Glomerular visceral epithelial cell (primary cell): ENCODE results near the gene CYP27B1.
"Not testable (repeated sequence)": the region's sequence is repeated elsewhere in the genome, so short reads cannot be mapped to it uniquely, and the experiment has no call there.

Source experiments
- DNase-seq: peaks from one replicate; pipeline ENCODE4 v3.0.0-alpha.2; 2016; ENCODE audit errors: extremely low spot score

The CYP27B1 gene

DNA sequence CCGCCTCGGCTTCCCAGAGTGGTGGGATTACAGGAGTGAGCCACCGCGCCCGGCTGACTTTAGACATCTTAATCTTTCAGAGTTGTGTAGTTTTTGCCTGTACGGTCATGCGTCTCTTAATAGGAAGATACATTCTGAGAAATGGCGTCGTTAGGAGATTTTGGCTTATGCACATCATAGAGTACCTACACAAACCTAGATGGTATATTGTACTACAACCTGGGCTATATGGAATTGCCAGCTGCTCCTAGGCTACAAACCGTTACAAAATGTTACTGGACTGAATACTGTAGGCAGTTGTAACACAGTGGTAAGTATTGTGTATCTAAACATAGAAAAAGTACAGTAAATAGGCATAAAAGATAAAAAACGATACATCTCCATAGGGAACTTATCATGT lies 17.0 kb upstream of the CYP27B1 start:
- no peak for DNase-seq

DNA sequence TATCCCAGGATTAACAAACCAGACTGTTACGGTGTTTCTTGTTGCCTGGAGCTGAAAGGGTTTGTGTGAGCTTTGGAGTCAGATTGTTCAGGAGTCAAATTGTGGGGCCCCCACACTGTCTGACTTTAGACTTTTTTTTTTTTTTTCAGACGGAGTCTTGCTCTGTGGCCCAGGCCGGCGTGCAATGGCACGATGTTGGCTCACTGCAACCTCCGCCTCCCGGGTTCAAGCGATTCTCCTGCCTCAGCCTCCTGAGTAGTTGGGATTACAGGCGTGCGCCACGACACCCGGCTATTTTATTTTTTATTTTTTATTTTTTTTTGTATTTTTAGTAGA lies 16.6 kb upstream of the CYP27B1 start:
- no peak for DNase-seq

- DNase-seq, result peak; percentile 89
Observed at GRCh38 chr12:57782608-57783465, 16.0 kb upstream of the CYP27B1 start, which contains the start of gene TSFM. TSFM (plus strand) TSS chr12:57782787; CDS start chr12:57782802, 15 bp downstream.

- no peak for DNase-seq
Observed at GRCh38 chr12:57782243-57782607, 15.3 kb upstream of the CYP27B1 start.

GRCh38 chr12:57781801-57782200 lies 14.9 kb upstream of the CYP27B1 start:
- DNase-seq, result no peak

DNA sequence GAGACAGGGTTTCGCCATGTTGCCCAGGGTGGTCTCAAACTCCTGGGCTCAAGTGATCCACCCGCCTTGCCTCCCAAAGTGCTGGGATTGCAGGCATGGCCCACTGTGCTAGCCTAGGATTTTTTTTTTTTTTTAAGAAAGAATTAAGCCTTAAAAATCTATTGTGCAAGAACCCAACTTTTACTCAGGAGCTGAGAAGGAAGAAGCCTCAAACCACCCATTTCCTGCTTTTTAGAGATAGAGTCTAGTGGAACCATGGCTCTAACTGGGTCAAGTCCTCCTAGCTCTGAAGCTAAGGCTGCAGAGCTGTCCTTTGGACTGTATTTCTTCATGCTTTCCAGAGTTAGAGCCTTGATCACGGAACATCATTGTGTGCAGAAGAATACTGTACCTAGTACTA lies 14.4 kb upstream of the CYP27B1 start:
- no peak for DNase-seq

DNA sequence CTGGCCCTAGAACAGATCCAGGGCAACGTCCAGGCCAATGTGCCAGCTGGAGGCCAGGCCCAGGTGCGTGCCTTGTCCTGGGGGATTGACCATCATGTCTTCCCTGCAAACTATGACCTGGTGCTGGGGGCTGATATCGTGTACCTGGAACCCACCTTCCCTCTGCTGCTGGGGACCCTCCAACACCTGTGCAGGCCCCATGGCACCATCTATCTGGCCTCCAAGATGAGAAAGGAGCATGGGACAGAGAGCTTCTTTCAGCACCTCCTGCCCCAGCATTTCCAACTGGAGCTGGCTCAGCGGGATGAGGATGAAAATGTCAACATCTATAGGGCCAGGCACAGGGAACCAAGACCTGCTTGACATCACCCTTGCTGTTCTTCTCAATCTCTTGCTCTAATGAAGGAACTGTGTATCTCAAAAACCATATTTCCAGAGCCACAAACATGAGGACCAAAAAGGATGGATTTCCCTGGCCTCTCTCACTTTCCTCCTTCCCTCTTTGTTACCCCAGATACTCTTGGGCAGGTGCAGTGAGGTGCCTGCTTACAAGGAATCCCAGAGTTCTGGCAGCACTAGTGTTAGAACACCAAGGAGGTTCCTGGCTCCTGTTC lies 13.5 kb upstream of the CYP27B1 start:
- no peak for DNase-seq

- DNase-seq, result no peak
Observed at GRCh38 chr12:57779736-57780135, 12.9 kb upstream of the CYP27B1 start.

- DNase-seq, result no peak
Observed at GRCh38 chr12:57777911-57778310, 11.0 kb upstream of the CYP27B1 start.

GRCh38 chr12:57777367-57777766 lies 10.5 kb upstream of the CYP27B1 start:
- DNase-seq, result no peak

DNA sequence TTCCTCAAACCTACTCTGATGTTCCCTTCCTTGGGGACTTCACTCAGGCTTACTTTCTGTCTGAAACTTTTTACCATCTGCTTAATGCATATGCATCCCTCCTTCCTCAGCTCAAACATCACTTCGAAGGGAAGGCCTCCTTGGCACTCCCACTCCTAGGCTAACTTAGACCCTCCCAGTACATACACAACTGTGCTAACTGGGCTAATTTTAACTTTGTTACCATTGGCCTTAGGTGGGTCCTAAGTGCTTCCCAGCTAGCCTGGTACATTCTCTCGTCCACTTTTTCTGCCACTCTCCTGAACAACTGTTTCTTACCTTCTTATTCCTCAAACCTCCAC lies 9.3 kb upstream of the CYP27B1 start:
- DNase-seq, result no peak

- no peak for DNase-seq
Observed at GRCh38 chr12:57775563-57776246, 8.8 kb upstream of the CYP27B1 start.

GRCh38 chr12:57775044-57775443 lies 8.2 kb upstream of the CYP27B1 start:
- no peak for DNase-seq

- DNase-seq, result not testable (repeated sequence)
Observed at GRCh38 chr12:57774634-57775033, 7.8 kb upstream of the CYP27B1 start.

DNA sequence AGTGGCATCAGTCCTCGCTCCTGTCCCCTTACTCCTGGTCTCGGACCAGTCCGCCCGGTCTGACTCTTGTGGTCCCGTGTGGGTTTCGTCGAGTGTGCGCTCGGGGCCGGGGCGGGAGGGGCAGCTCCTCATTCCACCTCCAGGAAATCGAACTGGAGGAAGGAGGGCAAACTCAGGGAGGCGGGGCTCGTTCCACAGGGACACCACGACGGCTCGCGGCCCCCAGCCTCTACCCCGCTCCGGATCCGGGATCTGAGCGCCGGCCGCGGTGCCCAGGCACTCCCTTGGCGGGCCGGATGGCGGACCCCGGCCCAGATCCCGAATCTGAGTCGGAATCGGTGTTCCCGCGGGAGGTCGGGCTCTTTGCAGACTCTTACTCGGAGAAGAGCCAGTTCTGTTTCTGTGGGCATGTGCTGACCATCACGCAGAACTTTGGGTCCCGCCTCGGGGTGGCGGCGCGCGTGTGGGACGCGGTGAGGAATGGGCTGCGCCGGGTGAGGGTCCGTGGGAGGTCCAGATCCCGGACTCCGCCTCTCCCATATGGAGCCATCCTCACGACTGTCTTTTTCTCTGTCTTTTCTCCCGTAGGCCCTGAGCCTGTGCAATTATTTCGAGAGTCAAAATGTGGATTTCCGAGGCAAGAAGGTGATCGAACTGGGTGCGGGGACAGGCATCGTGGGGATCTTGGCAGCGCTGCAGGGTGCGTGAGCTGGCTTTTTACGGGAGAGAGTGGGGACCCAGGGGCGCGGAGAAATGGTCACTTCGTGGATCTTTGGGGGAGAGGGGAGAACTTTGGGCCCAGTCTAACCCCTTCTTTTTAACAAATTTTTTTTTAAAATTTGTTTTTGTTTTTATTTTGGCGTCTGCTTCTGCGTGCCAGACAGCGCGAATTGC lies 5.8 kb upstream of the CYP27B1 start, which contains the start of gene EEF1AKMT3:
EEF1AKMT3 (plus strand) TSS at position 186 of the 894 bp plus-strand sequence; CDS start at position 297, 111 bp downstream.
- peak; percentile 64 for DNase-seq

- peak; percentile 94 for DNase-seq
Observed at GRCh38 chr12:57771873-57772428, 5.1 kb upstream of the CYP27B1 start, which contains the start of gene METTL1. METTL1 (minus strand) TSS chr12:57772105; CDS start chr12:57772083, 22 bp downstream.

DNA sequence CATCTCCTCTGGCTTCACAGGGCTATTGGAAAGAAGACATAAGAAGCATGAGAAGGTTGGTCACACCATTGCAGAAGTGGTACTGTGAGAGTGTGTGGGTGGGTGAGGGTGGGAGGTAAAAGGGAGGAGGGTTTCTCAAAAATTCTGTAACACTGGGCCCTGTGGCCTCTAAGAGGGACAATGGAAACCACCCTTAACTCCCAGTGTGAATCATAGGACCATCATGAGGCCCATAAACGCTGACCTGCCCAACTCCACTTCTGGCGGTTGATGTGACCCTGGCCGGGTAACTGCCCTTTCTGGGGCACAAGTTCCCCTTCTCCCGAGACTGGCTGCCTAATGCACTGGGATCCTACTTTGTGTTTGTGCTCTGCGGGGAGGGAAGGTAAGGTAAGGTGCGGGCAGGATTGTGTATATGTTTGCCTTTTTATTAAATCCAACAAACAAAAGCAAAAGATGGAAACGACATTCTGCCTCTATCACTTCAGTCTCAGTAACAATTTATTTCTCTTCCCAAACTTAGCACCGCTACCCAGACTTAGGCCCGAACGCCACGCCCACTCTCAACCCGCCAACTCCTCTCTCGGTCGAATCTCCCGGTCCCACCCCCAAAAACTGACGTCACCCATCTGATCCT lies 4.5 kb upstream of the CYP27B1 start:
- DNase-seq, result peak; percentile 84

DNA sequence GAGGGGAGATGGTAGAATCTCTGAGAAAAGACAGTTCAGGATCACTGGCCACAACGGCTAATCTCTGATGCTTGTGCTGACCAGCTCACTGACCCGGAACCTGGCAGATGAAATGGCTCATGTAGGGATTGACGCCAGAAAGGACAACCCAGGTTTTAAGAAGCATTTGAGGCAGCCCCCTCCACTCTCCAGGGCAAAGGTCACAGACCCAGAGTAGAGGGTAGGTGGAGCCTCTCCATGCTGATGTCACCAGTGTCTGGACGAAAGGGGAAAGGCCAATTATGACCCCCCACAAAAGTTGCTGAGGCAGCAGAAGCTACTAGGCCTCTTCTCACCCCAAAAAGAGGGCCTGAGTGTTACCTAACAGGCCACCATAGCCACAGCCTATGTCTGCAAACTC lies 3.9 kb upstream of the CYP27B1 start:
- no peak for DNase-seq

DNA sequence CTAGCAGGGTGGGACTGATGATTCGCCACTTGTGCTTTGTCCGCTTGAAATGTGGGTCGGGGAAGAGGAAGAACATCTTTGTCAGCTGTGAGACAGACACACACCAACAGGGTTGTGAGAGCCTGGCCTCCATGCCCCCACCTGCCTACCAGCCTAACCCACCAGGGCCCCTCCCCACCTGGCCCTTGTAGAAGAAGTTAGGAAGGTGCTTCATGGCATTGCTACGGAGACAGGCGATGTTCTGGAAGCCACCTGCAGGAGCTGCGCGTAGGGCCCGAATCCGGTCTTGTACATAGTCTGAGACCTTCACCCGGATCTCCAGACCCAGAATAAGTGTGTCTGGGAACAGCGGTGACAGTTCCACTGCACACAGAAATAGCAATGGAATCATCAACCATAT lies 2.7 kb upstream of the CYP27B1 start:
- DNase-seq, result no peak

GRCh38 chr12:57767876-57768275 lies 998 bp upstream of the CYP27B1 start:
- no peak for DNase-seq

DNA sequence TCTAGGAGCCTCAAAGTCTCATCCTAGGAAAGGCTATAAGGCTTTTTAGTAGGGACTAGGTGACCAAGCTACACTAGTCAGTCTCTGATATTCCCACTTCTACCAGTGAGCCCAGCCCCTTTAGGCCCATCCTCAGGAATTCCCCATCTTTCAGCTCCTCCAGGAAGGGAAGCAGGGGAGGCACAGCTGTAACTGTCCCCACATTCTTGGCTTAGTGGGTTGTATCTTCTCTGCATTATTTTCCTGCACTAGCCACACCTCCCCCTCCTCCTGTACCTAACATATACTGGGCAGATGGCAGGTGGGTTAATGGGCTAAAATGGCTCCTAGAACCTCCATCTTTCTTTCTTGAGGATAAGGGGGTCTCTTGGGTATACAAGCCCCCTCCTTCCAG lies 424 bp upstream of the CYP27B1 start:
- no peak for DNase-seq
